SK-N-SH treated with all-trans-retinoic acid at 6 μM for 48 hours (cell line): ENCODE results near the gene RAB3A.

ENCODE experiments used
- ATAC-seq: fragments of 200-7000 bp; cut with Tn5 transposase; 3 replicates; pipeline ENCODE4 v1.9.1; 2020; ENCODE audit warnings: mild to moderate bottlenecking, moderate library complexity
- BACH2 ChIP-seq: fragments of 250-450 bp; sonication (Bioruptor Pico); IDR thresholded peaks from 2 replicates; pipeline ENCODE4 v1.9.0; 2021; ENCODE audit warnings: mild to moderate bottlenecking, borderline replicate concordance
- CREB5 ChIP-seq: fragments of 250-450 bp; sonication (Bioruptor Pico); IDR thresholded peaks from 2 replicates; pipeline ENCODE4 v1.5.1; 2020; ENCODE audit warnings: low read depth, mild to moderate bottlenecking, moderate library complexity
- CSDC2 ChIP-seq: fragments of 250-450 bp; sonication (Bioruptor Pico); IDR thresholded peaks from 2 replicates; pipeline ENCODE4 v1.5.0; 2020; ENCODE audit warnings: mild to moderate bottlenecking, moderate library complexity
- ESRRG ChIP-seq: fragments of 250-450 bp; sonication (Bioruptor Pico); IDR thresholded peaks from 2 replicates; pipeline ENCODE4 v1.6.1; 2021; ENCODE audit warnings: mild to moderate bottlenecking
- GLIS3 ChIP-seq: fragments of 250-450 bp; sonication (Bioruptor Pico); IDR thresholded peaks from 2 replicates; pipeline ENCODE4 v1.5.0; 2020; ENCODE audit warnings: mild to moderate bottlenecking, moderate library complexity
- ISL1 ChIP-seq: fragments of 250-450 bp; sonication (Bioruptor Pico); IDR thresholded peaks from 2 replicates; pipeline ENCODE4 v2.1.2; 2022; ENCODE audit warnings: mild to moderate bottlenecking, moderate library complexity
- OSR1 ChIP-seq: fragments of 250-450 bp; sonication (Bioruptor Pico); IDR thresholded peaks from 2 replicates; pipeline ENCODE4 v1.8.0; 2022; ENCODE audit warnings: moderate library complexity, mild to moderate bottlenecking, inconsistent platforms
- PPARA ChIP-seq: fragments of 250-450 bp; sonication (Bioruptor Pico); IDR thresholded peaks from 2 replicates; pipeline ENCODE4 v1.5.0; 2020; ENCODE audit warnings: mild to moderate bottlenecking, borderline replicate concordance
- RARB ChIP-seq: fragments of 250-450 bp; sonication (Bioruptor Pico); IDR thresholded peaks from 2 replicates; pipeline ENCODE4 v1.8.0; 2021; ENCODE audit warnings: mild to moderate bottlenecking, moderate library complexity
- SNAI2 ChIP-seq: fragments of 250-450 bp; sonication (Bioruptor Pico); IDR thresholded peaks from 2 replicates; pipeline ENCODE4 v1.5.0; 2020; ENCODE audit warnings: mild to moderate bottlenecking, moderate library complexity
- TCF4 ChIP-seq: fragments of 250-450 bp; sonication (Bioruptor Pico); IDR thresholded peaks from 2 replicates; pipeline ENCODE4 v1.8.0; 2021; ENCODE audit warnings: mild to moderate bottlenecking, moderate library complexity, borderline replicate concordance
- TOX ChIP-seq: fragments of 250-450 bp; sonication (Bioruptor Pico); IDR thresholded peaks from 2 replicates; pipeline ENCODE4 v1.8.0; 2021; ENCODE audit warnings: mild to moderate bottlenecking, moderate library complexity, borderline replicate concordance
- ZC3H10 ChIP-seq: fragments of 250-450 bp; sonication (Bioruptor Pico); IDR thresholded peaks from 2 replicates; pipeline ENCODE4 v1.5.1; 2021; ENCODE audit warnings: mild to moderate bottlenecking, moderate library complexity
- ZFP3 ChIP-seq: fragments of 250-450 bp; sonication (Bioruptor Pico); IDR thresholded peaks from 2 replicates; pipeline ENCODE4 v1.5.0; 2020; ENCODE audit warnings: mild to moderate bottlenecking, moderate library complexity
- ZFP30 ChIP-seq: fragments of 450-650 bp; formaldehyde crosslinking; IDR thresholded peaks from 2 replicates; pipeline ENCODE4 v1.5.0; 2022; ENCODE audit warnings: mild to moderate bottlenecking, moderate library complexity
- ZNF565 ChIP-seq: fragments of 450-650 bp; formaldehyde crosslinking; conservative IDR thresholded peaks from 2 replicates; pipeline ENCODE4 v1.5.0; 2020; ENCODE audit warnings: low read depth, mild to moderate bottlenecking, moderate library complexity
- ZNF8 ChIP-seq: fragments of 450-650 bp; formaldehyde crosslinking; IDR thresholded peaks from 2 replicates; pipeline ENCODE4 v1.5.0; 2020; ENCODE audit warnings: mild to moderate bottlenecking, moderate library complexity
- TF ChIP-seq, protein P1 (sequence below): fragments of 250-450 bp; sonication (Bioruptor Pico); IDR thresholded peaks from 2 replicates; pipeline ENCODE4 v1.8.0; 2020; ENCODE audit warnings: mild to moderate bottlenecking, moderate library complexity, borderline replicate concordance
- TF ChIP-seq, protein P2 (sequence below): fragments of 250-450 bp; sonication (Bioruptor Pico); IDR thresholded peaks from 2 replicates; pipeline ENCODE4 v1.5.1; 2021; ENCODE audit warnings: mild to moderate bottlenecking, moderate library complexity
- TF ChIP-seq, protein P3 (sequence below): fragments of 250-450 bp; sonication (Bioruptor Pico); IDR thresholded peaks from 2 replicates; pipeline ENCODE4 v1.8.0; 2021; ENCODE audit warnings: low read depth, mild to moderate bottlenecking, moderate library complexity, borderline replicate concordance

Gene RAB3A

DNA sequence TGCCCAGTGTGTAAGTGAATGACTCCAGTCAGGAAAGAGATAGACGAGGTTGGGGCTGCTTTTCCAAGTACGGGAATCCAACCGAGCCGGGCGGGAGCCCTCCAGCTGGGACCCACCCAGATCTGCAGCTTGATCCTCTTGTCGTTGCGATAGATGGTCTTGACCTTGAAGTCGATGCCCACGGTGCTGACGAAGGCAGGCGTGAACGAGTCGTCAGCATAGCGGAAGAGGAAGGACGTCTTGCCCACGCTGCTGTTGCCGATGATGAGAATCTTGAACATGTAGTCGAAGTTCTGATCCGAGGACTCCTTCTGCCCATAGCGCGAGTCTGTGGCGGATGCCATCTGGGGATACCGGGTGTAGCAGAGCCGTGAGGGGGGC lies 1.5 kb downstream of the RAB3A start:
- no peak for TF ChIP-seq CREB5 (CRISPR knock-in tag)
- TF ChIP-seq BACH2 (CRISPR knock-in tag), result no peak
- TF ChIP-seq ISL1 (CRISPR knock-in tag), result no peak
- no peak for TF ChIP-seq GLIS3
- TF ChIP-seq ZFP30, result no peak
- TF ChIP-seq, protein P1, sequence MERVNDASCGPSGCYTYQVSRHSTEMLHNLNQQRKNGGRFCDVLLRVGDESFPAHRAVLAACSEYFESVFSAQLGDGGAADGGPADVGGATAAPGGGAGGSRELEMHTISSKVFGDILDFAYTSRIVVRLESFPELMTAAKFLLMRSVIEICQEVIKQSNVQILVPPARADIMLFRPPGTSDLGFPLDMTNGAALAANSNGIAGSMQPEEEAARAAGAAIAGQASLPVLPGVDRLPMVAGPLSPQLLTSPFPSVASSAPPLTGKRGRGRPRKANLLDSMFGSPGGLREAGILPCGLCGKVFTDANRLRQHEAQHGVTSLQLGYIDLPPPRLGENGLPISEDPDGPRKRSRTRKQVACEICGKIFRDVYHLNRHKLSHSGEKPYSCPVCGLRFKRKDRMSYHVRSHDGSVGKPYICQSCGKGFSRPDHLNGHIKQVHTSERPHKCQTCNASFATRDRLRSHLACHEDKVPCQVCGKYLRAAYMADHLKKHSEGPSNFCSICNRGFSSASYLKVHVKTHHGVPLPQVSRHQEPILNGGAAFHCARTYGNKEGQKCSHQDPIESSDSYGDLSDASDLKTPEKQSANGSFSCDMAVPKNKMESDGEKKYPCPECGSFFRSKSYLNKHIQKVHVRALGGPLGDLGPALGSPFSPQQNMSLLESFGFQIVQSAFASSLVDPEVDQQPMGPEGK (CRISPR knock-in tag), result no peak
- no peak for TF ChIP-seq OSR1 (CRISPR knock-in tag)
- no peak for ATAC-seq

GRCh38 chr19:18198374-18198773 lies 5.5 kb downstream of the RAB3A start:
- TF ChIP-seq ZFP3 (CRISPR knock-in tag), result peak; percentile 92
- TF ChIP-seq TOX (CRISPR knock-in tag), result no peak

DNA sequence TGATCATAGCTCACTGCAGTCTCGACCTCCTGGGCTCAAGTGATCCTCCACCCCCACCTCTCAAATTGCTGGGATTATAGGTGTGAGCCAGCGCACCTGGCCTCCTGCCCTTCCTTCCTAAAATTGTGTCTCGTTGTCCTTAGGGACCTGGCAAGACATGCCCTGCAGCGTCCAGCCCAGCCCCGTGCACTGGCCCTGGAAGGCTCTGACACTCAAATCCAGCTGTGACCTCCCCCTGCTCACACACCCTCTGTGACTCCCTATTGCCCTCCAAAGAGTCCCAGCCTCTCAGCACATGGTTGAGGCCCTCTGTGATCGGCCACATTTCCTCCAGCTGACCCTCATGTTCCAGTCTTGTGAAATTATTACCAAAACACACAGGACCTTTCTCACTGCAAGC lies 5.9 kb downstream of the RAB3A start:
- ATAC-seq, result no peak
- no peak for TF ChIP-seq PPARA (CRISPR knock-in tag)
- TF ChIP-seq, protein P2, sequence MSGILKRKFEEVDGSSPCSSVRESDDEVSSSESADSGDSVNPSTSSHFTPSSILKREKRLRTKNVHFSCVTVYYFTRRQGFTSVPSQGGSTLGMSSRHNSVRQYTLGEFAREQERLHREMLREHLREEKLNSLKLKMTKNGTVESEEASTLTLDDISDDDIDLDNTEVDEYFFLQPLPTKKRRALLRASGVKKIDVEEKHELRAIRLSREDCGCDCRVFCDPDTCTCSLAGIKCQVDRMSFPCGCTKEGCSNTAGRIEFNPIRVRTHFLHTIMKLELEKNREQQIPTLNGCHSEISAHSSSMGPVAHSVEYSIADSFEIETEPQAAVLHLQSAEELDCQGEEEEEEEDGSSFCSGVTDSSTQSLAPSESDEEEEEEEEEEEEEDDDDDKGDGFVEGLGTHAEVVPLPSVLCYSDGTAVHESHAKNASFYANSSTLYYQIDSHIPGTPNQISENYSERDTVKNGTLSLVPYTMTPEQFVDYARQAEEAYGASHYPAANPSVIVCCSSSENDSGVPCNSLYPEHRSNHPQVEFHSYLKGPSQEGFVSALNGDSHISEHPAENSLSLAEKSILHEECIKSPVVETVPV (CRISPR knock-in tag), result no peak
- TF ChIP-seq, protein P3, sequence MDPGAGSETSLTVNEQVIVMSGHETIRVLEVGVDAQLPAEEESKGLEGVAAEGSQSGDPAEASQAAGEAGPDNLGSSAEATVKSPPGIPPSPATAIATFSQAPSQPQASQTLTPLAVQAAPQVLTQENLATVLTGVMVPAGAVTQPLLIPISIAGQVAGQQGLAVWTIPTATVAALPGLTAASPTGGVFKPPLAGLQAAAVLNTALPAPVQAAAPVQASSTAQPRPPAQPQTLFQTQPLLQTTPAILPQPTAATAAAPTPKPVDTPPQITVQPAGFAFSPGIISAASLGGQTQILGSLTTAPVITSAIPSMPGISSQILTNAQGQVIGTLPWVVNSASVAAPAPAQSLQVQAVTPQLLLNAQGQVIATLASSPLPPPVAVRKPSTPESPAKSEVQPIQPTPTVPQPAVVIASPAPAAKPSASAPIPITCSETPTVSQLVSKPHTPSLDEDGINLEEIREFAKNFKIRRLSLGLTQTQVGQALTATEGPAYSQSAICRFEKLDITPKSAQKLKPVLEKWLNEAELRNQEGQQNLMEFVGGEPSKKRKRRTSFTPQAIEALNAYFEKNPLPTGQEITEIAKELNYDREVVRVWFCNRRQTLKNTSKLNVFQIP (CRISPR knock-in tag), result no peak
- TF ChIP-seq, protein P1 (CRISPR knock-in tag), result no peak
- no peak for TF ChIP-seq TOX (CRISPR knock-in tag)
- TF ChIP-seq ISL1 (CRISPR knock-in tag), result no peak
- no peak for TF ChIP-seq ZFP30
- TF ChIP-seq ESRRG (CRISPR knock-in tag), result no peak
- TF ChIP-seq TCF4 (CRISPR knock-in tag), result no peak
- no peak for TF ChIP-seq SNAI2 (CRISPR knock-in tag)
- TF ChIP-seq OSR1 (CRISPR knock-in tag), result no peak
- TF ChIP-seq ZFP3 (CRISPR knock-in tag), result no peak
- TF ChIP-seq CREB5 (CRISPR knock-in tag), result no peak
- no peak for TF ChIP-seq GLIS3
- no peak for TF ChIP-seq RARB (CRISPR knock-in tag)
- no peak for TF ChIP-seq BACH2 (CRISPR knock-in tag)
- no peak for TF ChIP-seq ZNF8 (CRISPR knock-in tag)
- TF ChIP-seq CSDC2, result no peak
- TF ChIP-seq ZC3H10 (CRISPR knock-in tag), result no peak

More at GRCh38 chr19:18198374-18198773, 5.5 kb downstream of the RAB3A start:
- ATAC-seq, result no peak

DNA sequence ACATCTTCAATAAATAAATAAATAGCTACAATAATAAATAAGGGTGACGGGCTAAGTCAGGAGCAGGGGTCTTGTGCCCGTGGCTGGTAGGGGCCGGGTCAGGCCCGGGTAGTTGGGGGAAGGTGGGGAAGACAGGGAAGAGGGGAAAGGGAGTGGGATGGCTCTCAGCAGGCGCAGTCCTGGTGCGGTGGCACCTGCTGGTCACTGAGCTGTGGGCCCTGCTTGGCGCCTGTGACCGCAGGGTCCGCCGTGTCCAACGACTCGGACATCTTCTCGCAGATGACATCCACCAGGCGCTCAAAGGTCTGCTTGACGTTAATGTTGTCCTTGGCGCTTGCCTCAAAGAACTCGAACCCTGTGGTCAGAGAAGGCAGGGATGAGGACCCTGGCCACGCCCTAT lies 6.5 kb downstream of the RAB3A start:
- ATAC-seq, result no peak
- TF ChIP-seq, protein P2 (CRISPR knock-in tag), result no peak
- no peak for TF ChIP-seq ZNF8 (CRISPR knock-in tag)
- TF ChIP-seq ZFP30, result no peak
- TF ChIP-seq, protein P1 (CRISPR knock-in tag), result no peak
- no peak for TF ChIP-seq CSDC2
- no peak for TF ChIP-seq OSR1 (CRISPR knock-in tag)
- TF ChIP-seq ZNF565 (CRISPR knock-in tag), result no peak
- TF ChIP-seq TOX (CRISPR knock-in tag), result no peak
- TF ChIP-seq ISL1 (CRISPR knock-in tag), result no peak
- no peak for TF ChIP-seq PPARA (CRISPR knock-in tag)
- no peak for TF ChIP-seq RARB (CRISPR knock-in tag)
- TF ChIP-seq CREB5 (CRISPR knock-in tag), result no peak
